Gastroesophageal sphincter (tissue), 4 donors: ENCODE data around the gene ZNF547. TPM values are rescaled to one million over a fixed set of nuclear protein-coding genes. Genes with fewer than 3 reads are reported as not detected.

ENCODE experiments used
- ATAC-seq: fragments of 150-250 bp; one replicate; pipeline ENCODE4 v1.9.1; 2016; ENCODE audit warnings: mild to moderate bottlenecking, moderate library complexity
- H3K27ac ChIP-seq, 4 donors: fragments of 200-600 bp; sonication (generic) in 3 of 4; 1 replicate in 3 of 4; 2 replicates in 1 of 4; pipeline ENCODE4 v1.5.1; 2016 to 2019
- H3K27me3 ChIP-seq: fragments of 200-600 bp; sonication (generic); one replicate; pipeline ENCODE4 v1.5.1; 2019
- H3K36me3 ChIP-seq, 2 donors: fragments of 200-600 bp; sonication (generic); one replicate each; pipeline ENCODE4 v1.5.1; 2019; ENCODE audit warnings: control low read depth in 1 of 2
- H3K4me1 ChIP-seq, 3 donors: fragments of 200-600 bp; sonication (generic); 1 replicate in 2 of 3; 2 replicates in 1 of 3; pipeline ENCODE4 v1.5.1; 2016 to 2019; ENCODE audit warnings: control low read depth in 2 of 3
- H3K4me3 ChIP-seq, 2 donors: fragments of 200-600 bp; sonication (generic); one replicate each; pipeline ENCODE4 v1.5.1; 2019; ENCODE audit warnings: mild to moderate bottlenecking in 1 of 2, moderate library complexity in 1 of 2
- H3K9me3 ChIP-seq, 3 donors: fragments of 200-600 bp; sonication (generic); one replicate each; pipeline ENCODE4 v1.5.1; 2017 to 2019; ENCODE audit warnings: control low read depth in 2 of 3
- EP300 ChIP-seq: sonication (generic); formaldehyde crosslinking; IDR thresholded peaks from one replicate; pipeline ENCODE4 v1.6.1; 2017; ENCODE audit warnings: antibody characterized with exemption, mild to moderate bottlenecking
- POLR2A ChIP-seq, 2 donors: fragments of 450-650 bp; IDR thresholded peaks; one replicate each; pipeline ENCODE4 v1.6.1; 2017; ENCODE audit warnings: antibody characterized with exemption in 2 of 2, mild to moderate bottlenecking in 2 of 2, moderate library complexity in 1 of 2
- POLR2AphosphoS5 ChIP-seq: sonication (generic); formaldehyde crosslinking; IDR thresholded peaks from one replicate; pipeline ENCODE4 v1.6.1; 2017; ENCODE audit warnings: antibody characterized with exemption
- WGBS, 2 donors: methylation state at CpG; one replicate each; pipeline ENCODE4 v1.1.5; 2018; ENCODE audit warnings: low coverage in 1 of 2; 5-methylcytosine and 5-hydroxymethylcytosine counted together
- total RNA-seq, 4 donors: library from RNA; depleted of rRNA; stranded (reverse); fragments of >200 nt; gene quantifications; one replicate each; pipeline ENCODE4 v1.1.0, GENCODE V29; 2016
- TF ChIP-seq, protein P1 (sequence below), 4 experiments: fragments of 200-600 bp in 2 of 4; fragments of 450-650 bp in 2 of 4; sonication (generic) in 1 of 4; IDR thresholded peaks; one replicate each; pipeline ENCODE4 v1.5.1; 2017 to 2019; ENCODE audit warnings: antibody characterized with exemption in 4 of 4, mild to moderate bottlenecking in 2 of 4, moderate library complexity in 2 of 4

The ZNF547 gene
- total RNA-seq, 4 donors from 2014 or later: 1.0 to 4.8 (median 2.0) TPM

- no peaks in the 10 kb centered on the region for H3K27me3 ChIP-seq
- H3K27ac ChIP-seq: no peak overlapping the region
- H3K36me3 ChIP-seq: peaks cover 10 to 71% of the 10 kb centered on the region in 2 donors
- 76 to 97% methylated on average over 2 to 3 of the region's 3 CpGs for WGBS, 2 donors
- TF ChIP-seq EP300: no peak
- TF ChIP-seq, protein P1, sequence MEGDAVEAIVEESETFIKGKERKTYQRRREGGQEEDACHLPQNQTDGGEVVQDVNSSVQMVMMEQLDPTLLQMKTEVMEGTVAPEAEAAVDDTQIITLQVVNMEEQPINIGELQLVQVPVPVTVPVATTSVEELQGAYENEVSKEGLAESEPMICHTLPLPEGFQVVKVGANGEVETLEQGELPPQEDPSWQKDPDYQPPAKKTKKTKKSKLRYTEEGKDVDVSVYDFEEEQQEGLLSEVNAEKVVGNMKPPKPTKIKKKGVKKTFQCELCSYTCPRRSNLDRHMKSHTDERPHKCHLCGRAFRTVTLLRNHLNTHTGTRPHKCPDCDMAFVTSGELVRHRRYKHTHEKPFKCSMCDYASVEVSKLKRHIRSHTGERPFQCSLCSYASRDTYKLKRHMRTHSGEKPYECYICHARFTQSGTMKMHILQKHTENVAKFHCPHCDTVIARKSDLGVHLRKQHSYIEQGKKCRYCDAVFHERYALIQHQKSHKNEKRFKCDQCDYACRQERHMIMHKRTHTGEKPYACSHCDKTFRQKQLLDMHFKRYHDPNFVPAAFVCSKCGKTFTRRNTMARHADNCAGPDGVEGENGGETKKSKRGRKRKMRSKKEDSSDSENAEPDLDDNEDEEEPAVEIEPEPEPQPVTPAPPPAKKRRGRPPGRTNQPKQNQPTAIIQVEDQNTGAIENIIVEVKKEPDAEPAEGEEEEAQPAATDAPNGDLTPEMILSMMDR (IDR thresholded peaks at IDR 0.05): no peak
- TF ChIP-seq POLR2A (IDR thresholded peaks at IDR 0.05): no peak
- no peak for TF ChIP-seq POLR2AphosphoS5
- no peak for ATAC-seq
- H3K9me3 ChIP-seq: peaks cover 0 to 88% (median 0%) of the 10 kb centered on the region in 3 donors
- H3K4me3 ChIP-seq: no peak overlapping the region
- no peaks in the 10 kb centered on the region for H3K4me1 ChIP-seq
These were observed 57.7 kb downstream of the ZNF547 start for GRCh38 chr19:57421037-57421436.

Other genes with a start within 250 kb of the ZNF547 start
- not detected for gene USP29, start 243.6 kb upstream of the ZNF547 start, total RNA-seq
- gene ZIM3, start 218.3 kb upstream of the ZNF547 start, total RNA-seq: not detected
- gene DUXA, start 196.1 kb upstream of the ZNF547 start, total RNA-seq: not detected
- gene ZNF264, start 172.1 kb upstream of the ZNF547 start, total RNA-seq: 10 to 100 TPM; 37.2 to 61.3 (median 41.5) TPM
- 1 to 10 TPM in 2 of 4 donors, under 1 TPM in 1, not detected in 1; 0.57 to 3.6 (median 1.1) TPM for gene AURKC, start 132.5 kb upstream of the ZNF547 start, total RNA-seq
- 10 to 100 TPM; 17.4 to 27.8 (median 19.9) TPM for gene ZNF805, start 122.9 kb upstream of the ZNF547 start, total RNA-seq
- gene ZNF460, start 83.1 kb upstream of the ZNF547 start, total RNA-seq: 10 to 100 TPM; 40.4 to 76.3 (median 65.3) TPM
- gene ZNF543, start 43.1 kb upstream of the ZNF547 start, total RNA-seq: 10 to 100 TPM in 1 of 4 donors, 1 to 10 TPM in 3; 9.3 to 11.7 (median 9.7) TPM
- gene ZNF304, start 12.3 kb upstream of the ZNF547 start, total RNA-seq: 10 to 100 TPM in 3 of 4 donors, 1 to 10 TPM in 1; 9.2 to 12.2 (median 10.9) TPM
- gene TRAPPC2B, start within 50 bp of the ZNF547 start, total RNA-seq: 10 to 100 TPM in 3 of 4 donors, 1 to 10 TPM in 1; 9.0 to 17.0 (median 13.2) TPM
- 10 to 100 TPM; 17.9 to 36.8 (median 21.8) TPM for gene ZNF548, start 26.3 kb downstream of the ZNF547 start, total RNA-seq
- gene ZNF17, start 47.6 kb downstream of the ZNF547 start, total RNA-seq: 10 to 100 TPM in 3 of 4 donors, 1 to 10 TPM in 1; 9.1 to 21.0 (median 11.9) TPM
- gene ZNF749, start 71.8 kb downstream of the ZNF547 start, total RNA-seq: 10 to 100 TPM in 1 of 4 donors, 1 to 10 TPM in 3; 4.8 to 10.6 (median 6.8) TPM
- 1 to 10 TPM in 2 of 4 donors, under 1 TPM in 2; 0.57 to 2.3 (median 1.5) TPM for gene VN1R1, start 93.6 kb downstream of the ZNF547 start, total RNA-seq
- 10 to 100 TPM in 2 of 4 donors, 1 to 10 TPM in 2; 5.8 to 15.5 (median 11.7) TPM for gene ZNF772, start 114.0 kb downstream of the ZNF547 start, total RNA-seq
- 10 to 100 TPM in 2 of 4 donors, 1 to 10 TPM in 2; 6.4 to 30.8 (median 10.1) TPM for gene ZNF419, start 124.2 kb downstream of the ZNF547 start, total RNA-seq
- 10 to 100 TPM in 3 of 4 donors, 1 to 10 TPM in 1; 5.1 to 22.1 (median 13.9) TPM for gene ZNF773, start 136.4 kb downstream of the ZNF547 start, total RNA-seq
- gene ZNF549, start 163.8 kb downstream of the ZNF547 start, total RNA-seq: 1 to 10 TPM; 5.4 to 9.3 (median 5.7) TPM
- 1 to 10 TPM; 4.8 to 5.7 (median 5.2) TPM for gene ZNF550, start 196.3 kb downstream of the ZNF547 start, total RNA-seq
- gene ZNF416, start 215.4 kb downstream of the ZNF547 start, total RNA-seq: 1 to 10 TPM; 4.0 to 6.1 (median 5.7) TPM
- gene ZIK1, start 220.6 kb downstream of the ZNF547 start, total RNA-seq: 10 to 100 TPM in 1 of 4 donors, 1 to 10 TPM in 3; 4.4 to 14.5 (median 6.4) TPM
- 1 to 10 TPM; 1.4 to 6.3 (median 4.0) TPM for gene ZNF530, start 236.3 kb downstream of the ZNF547 start, total RNA-seq